NK-92 (cell line): Measurements from ENCODE around the gene HOXB7.

Experiments
- DNase-seq: peaks from one replicate; lab custom pipeline; 2025; ENCODE audit not compliant: unreplicated experiment; lab: John Stamatoyannopoulos, UW

Gene HOXB7

GRCh38 chr17:48610282-48611211, at the start of gene HOXB7:
HOXB7 (minus strand) TSS chr17:48611017; CDS start chr17:48610918, 99 bp downstream.
- no peak for DNase-seq

GRCh38 chr17:48655913-48656312, 45.1 kb upstream of the HOXB7 start:
- no peak for DNase-seq

GRCh38 chr17:48649741-48650140, 38.9 kb upstream of the HOXB7 start:
- DNase-seq: no peak

GRCh38 chr17:48647963-48648245, 37.1 kb upstream of the HOXB7 start:
- DNase-seq: no peak

GRCh38 chr17:48647103-48647962, 36.5 kb upstream of the HOXB7 start:
- DNase-seq: no peak

GRCh38 chr17:48646183-48647102, 35.6 kb upstream of the HOXB7 start:
- DNase-seq: no peak

GRCh38 chr17:48645639-48646182, 34.9 kb upstream of the HOXB7 start:
- no peak for DNase-seq

GRCh38 chr17:48644910-48645557, 34.2 kb upstream of the HOXB7 start:
- DNase-seq: no peak

- no peak for DNase-seq
Observed at GRCh38 chr17:48644159-48644558, 33.3 kb upstream of the HOXB7 start.

- no peak for DNase-seq
Observed at GRCh38 chr17:48643697-48644012, 32.8 kb upstream of the HOXB7 start.

GRCh38 chr17:48642843-48643696, 32.3 kb upstream of the HOXB7 start:
- no peak for DNase-seq

- no peak for DNase-seq
Observed at GRCh38 chr17:48642059-48642842, 31.4 kb upstream of the HOXB7 start.

- DNase-seq: no peak
Observed at GRCh38 chr17:48641541-48642058, 30.8 kb upstream of the HOXB7 start.

GRCh38 chr17:48640858-48641180, 30.0 kb upstream of the HOXB7 start:
- no peak for DNase-seq

GRCh38 chr17:48639982-48640857, 29.4 kb upstream of the HOXB7 start:
- DNase-seq: no peak

- DNase-seq: no peak
Observed at GRCh38 chr17:48639136-48639535, 28.3 kb upstream of the HOXB7 start.
